K562 (cell line): ENCODE measurements around the gene EP300. TPM values are rescaled to one million over a fixed set of nuclear protein-coding genes. Genes with fewer than 3 reads are reported as not detected.

Experiments
- HEY1 ChIP-seq: fragments of 250-450 bp; sonication (Bioruptor Pico); IDR thresholded peaks from 2 replicates; pipeline ENCODE4 v1.5.0; 2020; ENCODE audit warnings: mild to moderate bottlenecking, moderate library complexity, borderline replicate concordance
- L3MBTL2 ChIP-seq: fragments of 450-650 bp; IDR thresholded peaks from 2 replicates; pipeline ENCODE4 v1.6.1; 2016; ENCODE audit warnings: mild to moderate bottlenecking, moderate library complexity
- LCOR ChIP-seq: sonication (generic); formaldehyde crosslinking; IDR thresholded peaks from 2 replicates; pipeline ENCODE4 v1.8.0; 2022; ENCODE audit warnings: mild to moderate bottlenecking, missing genetic modification reagents
- MAZ ChIP-seq, 2 experiments: fragments of 450-650 bp in 1 of 2; sonication (generic) in 1 of 2; formaldehyde crosslinking; IDR thresholded peaks in 1 of 2; conservative IDR thresholded peaks in 1 of 2; 2 replicates each; pipeline versions ENCODE4 v1.4.0 to v1.5.0; 2020; ENCODE audit warnings: mild to moderate bottlenecking in 1 of 2, missing genetic modification reagents in 1 of 2
- SLC30A9 ChIP-seq: fragments of 250-450 bp; sonication (Bioruptor Pico); IDR thresholded peaks from 2 replicates; pipeline ENCODE4 v1.8.0; 2022; ENCODE audit warnings: mild to moderate bottlenecking, moderate library complexity
- polyA plus RNA-seq, 8 experiments: library from polyadenylated mRNA; depleted of rRNA in 4 of 8; stranded (reverse) in 5 of 8; unstranded in 3 of 8; fragments of >200 nt; fragmentation: Nextera tagmentation in 2 of 8; fragmentation: Illumina TruSeq in 1 of 8; extraction: Ambion mirVana in 2 of 8; extraction: Trizol in 1 of 8; gene quantifications; 2 replicates each; pipeline versions ENCODE4 v1.2.1 to v1.2.3, GENCODE V29; 2011 to 2014; ENCODE audit warnings: inconsistent platforms in 1 of 8, missing spikeins in 1 of 8
- total RNA-seq, 7 experiments: library from RNA; depleted of rRNA in 6 of 7; stranded (reverse); fragments of >200 nt in 6 of 7; fragmentation: Illumina TruSeq in 2 of 7; extraction: Trizol in 2 of 7; gene quantifications; 2 replicates each; pipeline versions ENCODE4 v1.2.1 to v1.2.3, GENCODE V29; 2011 to 2021; ENCODE audit warnings: low replicate concordance in 1 of 7
- TF ChIP-seq, protein P1 (sequence below): sonication (generic); formaldehyde crosslinking; IDR thresholded peaks from 2 replicates; pipeline ENCODE4 v1.8.0; 2023; ENCODE audit warnings: missing genetic modification reagents, mild to moderate bottlenecking, borderline replicate concordance
- TF ChIP-seq, protein P2 (sequence below): sonication (generic); formaldehyde crosslinking; IDR thresholded peaks from 2 replicates; pipeline ENCODE4 v1.8.1; 2023; ENCODE audit warnings: mild to moderate bottlenecking, missing genetic modification reagents
- TF ChIP-seq, protein P3 (sequence below): IDR thresholded peaks from 2 replicates; pipeline ENCODE4 v1.6.1; 2011; ENCODE audit warnings: borderline replicate concordance, low read depth, mild to moderate bottlenecking, moderate library complexity, low read length; ENCODE audit not compliant: insufficient read depth, poor library complexity, severe bottlenecking

Gene EP300
- total and polyA plus RNA-seq, 9 of the 15 experiments (the other 6 are each of a cell fraction or from before 2014, with no cell fraction given): 2.2 to 28.6 (median 10.9) TPM

DNA sequence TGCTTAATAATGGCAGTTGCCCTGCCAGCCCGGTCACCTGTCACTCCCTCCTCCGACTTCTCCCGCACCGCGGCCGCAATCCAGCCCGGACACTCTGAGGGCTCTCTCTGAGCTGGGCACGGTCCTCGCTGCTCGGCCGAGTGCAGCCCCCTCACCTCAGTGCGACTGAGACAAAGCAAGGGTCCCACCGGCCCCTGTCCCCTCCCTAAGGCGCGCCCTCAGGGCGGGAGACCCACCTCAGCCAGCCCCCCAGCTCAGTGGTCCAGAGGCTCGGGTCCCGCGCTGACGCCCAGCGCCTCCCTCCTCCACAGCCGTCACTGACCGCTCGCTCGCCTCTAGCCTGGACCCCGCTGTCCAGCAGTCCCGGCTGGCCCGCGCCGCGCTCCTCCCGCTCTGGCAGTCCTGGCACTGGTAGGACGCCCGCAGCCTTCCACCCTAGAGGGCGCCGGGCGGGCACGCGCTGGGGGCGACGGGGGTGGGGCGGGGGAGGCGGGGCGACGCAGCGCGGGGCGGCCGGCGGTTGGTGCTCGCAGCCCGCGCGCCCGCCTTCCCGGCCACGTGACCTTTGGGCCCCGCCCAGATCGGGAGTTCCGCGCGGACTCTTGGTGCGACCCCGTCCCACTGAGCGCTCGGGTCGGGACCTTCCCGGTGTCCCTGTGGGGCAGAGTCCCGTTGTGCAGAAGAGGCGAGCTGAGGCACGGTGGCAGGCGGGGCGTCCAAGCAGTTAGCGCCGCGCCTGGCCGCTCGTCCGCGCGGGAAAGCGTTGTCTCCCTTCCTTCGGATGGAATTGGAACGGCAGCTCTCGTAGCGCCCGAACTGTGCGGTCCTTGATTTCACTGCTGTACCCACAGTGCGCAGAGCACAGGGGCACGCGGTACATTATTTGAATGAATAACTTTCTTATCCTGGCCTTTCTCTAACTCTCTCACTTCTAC is 104.9 kb downstream of the EP300 start (continued):
- TF ChIP-seq, protein P1, sequence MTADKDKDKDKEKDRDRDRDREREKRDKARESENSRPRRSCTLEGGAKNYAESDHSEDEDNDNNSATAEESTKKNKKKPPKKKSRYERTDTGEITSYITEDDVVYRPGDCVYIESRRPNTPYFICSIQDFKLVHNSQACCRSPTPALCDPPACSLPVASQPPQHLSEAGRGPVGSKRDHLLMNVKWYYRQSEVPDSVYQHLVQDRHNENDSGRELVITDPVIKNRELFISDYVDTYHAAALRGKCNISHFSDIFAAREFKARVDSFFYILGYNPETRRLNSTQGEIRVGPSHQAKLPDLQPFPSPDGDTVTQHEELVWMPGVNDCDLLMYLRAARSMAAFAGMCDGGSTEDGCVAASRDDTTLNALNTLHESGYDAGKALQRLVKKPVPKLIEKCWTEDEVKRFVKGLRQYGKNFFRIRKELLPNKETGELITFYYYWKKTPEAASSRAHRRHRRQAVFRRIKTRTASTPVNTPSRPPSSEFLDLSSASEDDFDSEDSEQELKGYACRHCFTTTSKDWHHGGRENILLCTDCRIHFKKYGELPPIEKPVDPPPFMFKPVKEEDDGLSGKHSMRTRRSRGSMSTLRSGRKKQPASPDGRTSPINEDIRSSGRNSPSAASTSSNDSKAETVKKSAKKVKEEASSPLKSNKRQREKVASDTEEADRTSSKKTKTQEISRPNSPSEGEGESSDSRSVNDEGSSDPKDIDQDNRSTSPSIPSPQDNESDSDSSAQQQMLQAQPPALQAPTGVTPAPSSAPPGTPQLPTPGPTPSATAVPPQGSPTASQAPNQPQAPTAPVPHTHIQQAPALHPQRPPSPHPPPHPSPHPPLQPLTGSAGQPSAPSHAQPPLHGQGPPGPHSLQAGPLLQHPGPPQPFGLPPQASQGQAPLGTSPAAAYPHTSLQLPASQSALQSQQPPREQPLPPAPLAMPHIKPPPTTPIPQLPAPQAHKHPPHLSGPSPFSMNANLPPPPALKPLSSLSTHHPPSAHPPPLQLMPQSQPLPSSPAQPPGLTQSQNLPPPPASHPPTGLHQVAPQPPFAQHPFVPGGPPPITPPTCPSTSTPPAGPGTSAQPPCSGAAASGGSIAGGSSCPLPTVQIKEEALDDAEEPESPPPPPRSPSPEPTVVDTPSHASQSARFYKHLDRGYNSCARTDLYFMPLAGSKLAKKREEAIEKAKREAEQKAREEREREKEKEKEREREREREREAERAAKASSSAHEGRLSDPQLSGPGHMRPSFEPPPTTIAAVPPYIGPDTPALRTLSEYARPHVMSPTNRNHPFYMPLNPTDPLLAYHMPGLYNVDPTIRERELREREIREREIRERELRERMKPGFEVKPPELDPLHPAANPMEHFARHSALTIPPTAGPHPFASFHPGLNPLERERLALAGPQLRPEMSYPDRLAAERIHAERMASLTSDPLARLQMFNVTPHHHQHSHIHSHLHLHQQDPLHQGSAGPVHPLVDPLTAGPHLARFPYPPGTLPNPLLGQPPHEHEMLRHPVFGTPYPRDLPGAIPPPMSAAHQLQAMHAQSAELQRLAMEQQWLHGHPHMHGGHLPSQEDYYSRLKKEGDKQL (CRISPR knock-in tag): peak; percentile 44; the same call in 1 of the 2 replicates
- TF ChIP-seq MAZ (CRISPR knock-in tag; conservative IDR thresholded peaks at IDR 0.05 in 1 of 2, IDR thresholded peaks at IDR 0.05 in 1 of 2) (peak; percentile 45 to 60; a peak in 2 of 4 replicates), HEY1 (CRISPR knock-in tag) (no peak), L3MBTL2 (peak; percentile 84; the same call in 1 of the 2 replicates), LCOR (CRISPR knock-in tag) (peak; percentile 46; the same call in 1 of the 2 replicates), SLC30A9 (CRISPR knock-in tag) (no peak)
- TF ChIP-seq, protein P2, sequence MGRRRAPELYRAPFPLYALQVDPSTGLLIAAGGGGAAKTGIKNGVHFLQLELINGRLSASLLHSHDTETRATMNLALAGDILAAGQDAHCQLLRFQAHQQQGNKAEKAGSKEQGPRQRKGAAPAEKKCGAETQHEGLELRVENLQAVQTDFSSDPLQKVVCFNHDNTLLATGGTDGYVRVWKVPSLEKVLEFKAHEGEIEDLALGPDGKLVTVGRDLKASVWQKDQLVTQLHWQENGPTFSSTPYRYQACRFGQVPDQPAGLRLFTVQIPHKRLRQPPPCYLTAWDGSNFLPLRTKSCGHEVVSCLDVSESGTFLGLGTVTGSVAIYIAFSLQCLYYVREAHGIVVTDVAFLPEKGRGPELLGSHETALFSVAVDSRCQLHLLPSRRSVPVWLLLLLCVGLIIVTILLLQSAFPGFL (CRISPR knock-in tag): 0 out of 2 replicates have a peak, but pooled peaks have one; percentile 36
- TF ChIP-seq, protein P3, sequence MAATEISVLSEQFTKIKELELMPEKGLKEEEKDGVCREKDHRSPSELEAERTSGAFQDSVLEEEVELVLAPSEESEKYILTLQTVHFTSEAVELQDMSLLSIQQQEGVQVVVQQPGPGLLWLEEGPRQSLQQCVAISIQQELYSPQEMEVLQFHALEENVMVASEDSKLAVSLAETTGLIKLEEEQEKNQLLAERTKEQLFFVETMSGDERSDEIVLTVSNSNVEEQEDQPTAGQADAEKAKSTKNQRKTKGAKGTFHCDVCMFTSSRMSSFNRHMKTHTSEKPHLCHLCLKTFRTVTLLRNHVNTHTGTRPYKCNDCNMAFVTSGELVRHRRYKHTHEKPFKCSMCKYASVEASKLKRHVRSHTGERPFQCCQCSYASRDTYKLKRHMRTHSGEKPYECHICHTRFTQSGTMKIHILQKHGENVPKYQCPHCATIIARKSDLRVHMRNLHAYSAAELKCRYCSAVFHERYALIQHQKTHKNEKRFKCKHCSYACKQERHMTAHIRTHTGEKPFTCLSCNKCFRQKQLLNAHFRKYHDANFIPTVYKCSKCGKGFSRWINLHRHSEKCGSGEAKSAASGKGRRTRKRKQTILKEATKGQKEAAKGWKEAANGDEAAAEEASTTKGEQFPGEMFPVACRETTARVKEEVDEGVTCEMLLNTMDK: peak; percentile 26
